GM12872 (cell line): ENCODE data around the gene CDK5RAP1.

ENCODE experiments used
- CTCF ChIP-seq: IDR thresholded peaks from 3 replicates; pipeline ENCODE4 v1.5.1; 2011; ENCODE audit warnings: low read depth, mild to moderate bottlenecking, low read length, moderate library complexity; ENCODE audit not compliant: insufficient read depth

Gene CDK5RAP1

GRCh38 chr20:33311011-33311410, 90.3 kb downstream of the CDK5RAP1 start:
- TF ChIP-seq CTCF: no peak

GRCh38 chr20:33310327-33310899, 90.9 kb downstream of the CDK5RAP1 start:
- TF ChIP-seq CTCF: no peak

- TF ChIP-seq CTCF: no peak
These were observed 91.7 kb downstream of the CDK5RAP1 start for GRCh38 chr20:33309631-33310030.
